OCI-LY7 (cell line): ENCODE measurements around the gene H3-3A.

Experiments
- CTCF ChIP-seq: fragments of 200-600 bp; sonication (generic); conservative IDR thresholded peaks from 2 replicates; pipeline ENCODE4 v1.5.1; 2014; ENCODE audit warnings: mild to moderate bottlenecking, antibody characterized with exemption, low read length, moderate library complexity, mixed read lengths
- EZH2phosphoT487 ChIP-seq: fragments of 200-600 bp; sonication (generic); IDR thresholded peaks from 2 replicates; pipeline ENCODE4 v1.6.1; 2018; ENCODE audit warnings: low read depth, borderline replicate concordance, mild to moderate bottlenecking, mixed run types, antibody characterized with exemption, low read length, moderate library complexity, mixed read lengths

GRCh38 chr1:226048886-226049285 lies 13.6 kb upstream of the H3-3A start:
- TF ChIP-seq CTCF (no peak), EZH2phosphoT487 (no peak)
